Superior temporal gyrus (tissue), 1 donor: Measurements from ENCODE around the gene PLSCR4.
"Not testable (repeated sequence)": the region's sequence is repeated elsewhere in the genome, so short reads cannot be mapped to it uniquely, and the experiment has no call there.

Experiments
- DNase-seq: peaks from one replicate; pipeline ENCODE4 v3.0.0-alpha.2; 2016; ENCODE audit errors: extremely low spot score

Gene PLSCR4

DNA sequence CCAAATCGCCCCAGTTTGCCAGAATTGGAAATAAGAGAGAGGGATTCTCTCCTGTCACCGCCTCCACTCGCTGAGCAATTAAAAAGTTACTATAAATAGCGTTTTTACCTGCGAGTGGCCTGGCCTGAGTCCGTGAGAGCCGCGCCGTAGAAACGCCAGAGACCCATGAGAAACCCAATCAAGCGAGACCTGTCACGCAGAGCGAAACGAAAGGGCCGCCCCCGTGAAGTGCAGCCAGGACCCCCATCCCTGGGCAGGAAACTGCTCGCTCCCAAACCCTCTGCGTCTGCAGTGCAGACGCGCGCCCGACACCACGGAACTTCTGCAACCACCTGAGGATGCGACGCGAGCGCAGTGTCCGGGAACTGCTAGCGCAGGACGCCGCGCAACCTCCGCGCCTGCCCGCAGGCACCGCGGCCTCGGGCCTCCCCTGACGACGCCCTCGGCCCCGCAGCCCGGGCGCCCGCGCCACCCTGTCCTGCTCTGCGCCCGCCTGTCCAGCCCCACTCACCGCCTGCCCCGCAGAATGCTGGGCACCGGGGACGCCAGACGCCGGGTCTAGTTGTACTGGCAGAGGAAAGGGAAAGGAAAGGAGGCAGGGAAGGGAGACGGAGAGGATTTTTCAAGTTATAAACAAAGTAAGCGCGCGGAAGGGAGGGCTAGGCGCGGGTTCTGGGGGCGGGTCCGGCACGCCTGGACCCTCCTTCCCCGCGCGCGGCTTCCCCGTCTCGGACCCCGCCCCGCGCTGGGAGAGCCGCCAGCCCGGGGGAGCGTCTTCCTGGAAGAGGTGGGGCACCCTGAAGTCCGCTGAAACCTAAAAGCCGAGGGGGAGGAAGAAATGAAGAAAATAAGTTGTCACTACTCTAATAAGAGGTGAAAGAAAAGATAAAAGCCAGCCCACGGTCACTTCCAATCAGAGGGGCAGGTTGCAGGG, at the start of gene PLSCR4:
Gene PLSCR4 (minus strand): TSS at position 657 of the 934 bp plus-strand sequence. CDS start 29,034 bp downstream, outside the sequence.
- DNase-seq: no peak

DNA sequence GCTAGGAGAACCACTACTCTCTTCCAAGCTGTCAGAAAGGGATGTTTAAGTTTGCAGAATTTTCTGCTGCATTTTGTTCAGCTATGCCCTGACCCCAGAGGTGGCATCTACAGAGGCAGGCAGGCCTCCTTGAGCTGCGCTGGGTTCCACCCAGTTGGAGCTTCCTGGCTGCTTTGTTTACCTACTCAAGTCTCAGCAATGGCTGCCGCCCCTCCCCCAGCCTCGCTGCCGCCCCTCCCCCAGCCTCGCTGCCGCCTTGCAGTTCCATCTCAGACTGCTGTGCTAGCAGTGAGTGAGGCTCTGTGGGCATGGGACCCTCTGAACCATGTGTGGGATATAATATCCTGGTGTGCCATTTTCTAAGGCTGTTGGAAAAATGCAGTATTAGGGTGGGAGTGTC, 42.5 kb upstream of the PLSCR4 start:
- DNase-seq: not testable (repeated sequence)

- no peak for DNase-seq
Observed at GRCh38 chr3:146283781-146284445, 33.0 kb upstream of the PLSCR4 start.

- no peak for DNase-seq
Observed at GRCh38 chr3:146280864-146281263, 30.0 kb upstream of the PLSCR4 start.

GRCh38 chr3:146279951-146280350, 29.0 kb upstream of the PLSCR4 start:
- no peak for DNase-seq

GRCh38 chr3:146279013-146279412, 28.1 kb upstream of the PLSCR4 start:
- DNase-seq: no peak

- DNase-seq: no peak
Observed at GRCh38 chr3:146277953-146278631, 27.2 kb upstream of the PLSCR4 start.

DNA sequence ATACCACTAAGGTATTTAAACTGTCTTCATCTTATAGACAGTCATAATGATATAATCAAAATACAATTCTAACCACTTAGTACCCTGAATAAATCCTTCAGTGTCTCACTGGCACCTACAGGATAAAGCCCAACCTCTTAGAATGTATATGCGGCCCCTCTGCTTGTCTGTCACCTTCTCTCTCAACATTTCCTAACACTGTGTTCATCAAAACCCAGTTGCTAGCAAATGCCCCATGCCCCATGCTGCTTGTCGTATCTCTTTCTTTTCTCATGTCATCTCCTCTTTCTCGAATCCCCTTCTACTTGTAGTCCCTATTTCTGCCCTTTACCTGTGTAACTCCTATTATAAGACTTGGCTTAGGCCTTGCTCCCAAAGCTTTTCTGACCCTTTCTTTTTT, 24.6 kb upstream of the PLSCR4 start:
- DNase-seq: no peak

GRCh38 chr3:146274833-146275232, 23.9 kb upstream of the PLSCR4 start:
- no peak for DNase-seq

DNA sequence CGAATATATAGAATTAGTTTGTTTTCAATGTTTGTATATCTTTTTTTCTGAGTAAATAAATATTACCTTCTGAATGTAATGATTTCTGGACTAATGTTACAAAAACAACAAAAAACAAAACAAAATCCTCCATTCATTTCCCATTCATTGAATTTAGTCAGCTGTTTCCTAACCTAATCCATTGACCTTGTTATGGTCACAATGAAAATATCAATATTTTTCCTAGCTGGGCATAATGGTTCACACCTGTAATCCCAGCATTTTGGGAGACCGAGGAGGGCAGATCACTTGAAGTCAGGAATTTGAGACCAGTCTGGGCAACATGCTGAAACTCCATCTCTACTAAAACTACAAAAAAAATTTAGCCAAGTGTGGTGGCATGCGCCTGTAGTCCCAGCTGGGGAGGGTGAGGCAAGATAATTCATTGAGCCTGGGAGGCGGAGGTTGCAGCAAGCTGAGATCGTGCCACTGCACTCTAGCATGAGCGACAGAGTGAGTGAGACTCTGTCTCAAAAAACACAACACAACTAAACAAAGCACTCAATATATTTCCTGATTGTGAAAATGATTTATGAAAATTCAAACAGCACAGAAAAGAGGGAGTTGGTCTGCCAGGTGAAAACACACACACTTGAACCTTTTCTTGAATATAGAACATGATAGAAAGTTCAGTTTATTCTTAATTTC, 23.0 kb upstream of the PLSCR4 start:
- no peak for DNase-seq

DNA sequence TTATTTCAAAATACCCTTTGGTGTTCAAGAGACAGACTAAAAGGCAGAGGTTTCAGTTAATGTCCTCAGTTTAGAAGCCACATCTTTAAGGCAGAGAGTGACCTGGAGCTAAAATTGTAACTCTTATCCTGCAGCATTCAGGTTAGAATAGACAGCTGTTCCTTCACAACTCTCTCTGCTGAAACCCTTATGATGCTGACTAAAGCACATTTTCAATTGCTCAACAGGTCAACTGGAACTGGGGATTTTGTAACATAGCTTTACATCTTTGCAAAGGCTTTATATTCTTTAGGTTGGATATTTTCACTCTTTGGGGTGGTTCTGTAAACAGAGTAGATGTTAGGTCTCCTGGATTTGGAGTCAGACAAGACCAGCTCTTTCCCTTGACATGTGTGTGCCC, 20.3 kb upstream of the PLSCR4 start:
- no peak for DNase-seq

- no peak for DNase-seq
Observed at GRCh38 chr3:146269271-146269670, 18.4 kb upstream of the PLSCR4 start.

GRCh38 chr3:146268535-146269219, 17.8 kb upstream of the PLSCR4 start:
- no peak for DNase-seq

- no peak for DNase-seq
Observed at GRCh38 chr3:146265720-146266119, 14.8 kb upstream of the PLSCR4 start.

GRCh38 chr3:146262371-146263110, 11.6 kb upstream of the PLSCR4 start:
- no peak for DNase-seq

DNA sequence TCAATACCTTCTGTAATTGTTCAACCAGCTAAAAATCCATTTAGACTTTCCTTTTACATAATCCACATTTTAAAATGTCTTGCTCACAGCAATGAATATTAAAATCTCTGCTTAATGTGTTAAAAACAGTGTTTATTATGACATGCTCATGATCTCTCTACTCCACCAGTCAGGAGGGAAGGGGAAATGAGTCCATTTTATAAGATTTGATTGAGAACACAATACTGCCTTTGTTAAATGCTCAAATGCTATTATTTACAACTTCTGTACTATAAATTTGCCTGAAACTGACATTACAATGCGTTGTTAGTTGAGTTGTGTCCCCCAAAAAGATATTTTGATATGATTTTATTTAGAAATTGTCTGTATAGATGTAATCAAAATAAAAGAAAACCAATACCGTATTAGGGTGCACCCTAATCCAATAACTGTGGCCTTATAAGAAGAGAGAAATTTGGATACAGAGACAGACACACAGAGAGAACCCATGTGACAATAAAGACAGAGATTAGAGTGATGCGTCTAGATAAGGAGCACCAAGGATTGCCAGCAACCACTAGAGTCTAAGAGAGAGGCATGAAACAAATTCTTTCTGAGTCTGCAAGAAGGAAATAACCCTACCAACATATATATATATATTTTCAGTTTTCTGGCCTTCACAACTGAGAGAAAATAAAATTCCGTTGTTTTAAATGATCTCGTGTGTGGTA, 9.1 kb upstream of the PLSCR4 start:
- no peak for DNase-seq

- DNase-seq: no peak
Observed at GRCh38 chr3:146256851-146257486, 6.1 kb upstream of the PLSCR4 start.

DNA sequence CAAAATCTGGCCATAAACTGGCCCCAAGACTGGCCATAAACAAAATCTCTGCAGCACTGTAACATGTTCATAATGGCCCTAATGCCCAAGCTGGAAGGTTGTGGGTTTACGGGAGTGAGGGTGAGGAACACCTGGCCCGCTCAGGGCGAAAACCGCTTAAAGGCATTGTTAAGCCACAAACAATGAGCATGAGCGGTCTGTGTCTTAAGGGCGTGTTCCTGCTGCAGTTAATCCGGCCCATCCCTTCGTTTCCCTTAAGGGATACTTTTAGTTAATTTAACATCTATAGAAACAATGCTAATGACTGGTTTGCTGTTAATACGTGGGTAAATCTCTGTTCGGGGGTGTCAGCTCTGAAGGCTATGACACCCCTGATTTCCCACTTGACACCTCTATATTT, 1.5 kb upstream of the PLSCR4 start:
- not testable (repeated sequence) for DNase-seq

DNA sequence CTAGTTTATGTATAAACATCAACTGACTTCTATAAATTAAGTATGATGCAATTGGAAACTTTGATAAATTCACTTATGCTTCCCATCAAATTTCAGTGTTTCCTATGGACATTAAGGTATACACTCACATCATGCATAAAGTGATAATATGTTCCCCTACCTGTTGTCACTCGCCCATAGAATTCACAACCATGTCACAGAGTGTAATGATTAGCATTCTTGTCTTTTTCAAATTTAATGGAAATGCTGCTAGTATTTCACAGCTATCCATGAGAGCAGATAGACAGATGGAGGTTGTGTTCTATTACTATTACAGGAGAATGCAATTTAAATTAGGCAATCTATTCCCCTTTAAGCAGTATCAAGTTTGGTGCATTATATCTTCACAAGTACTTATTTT, 984 bp downstream of the PLSCR4 start:
- no peak for DNase-seq
